Caki2 (cell line): ENCODE data around the gene SF3A1. TPM values are rescaled to one million over a fixed set of nuclear protein-coding genes. Genes with fewer than 3 reads are reported as not detected.
"Not testable (repeated sequence)": the region's sequence is repeated elsewhere in the genome, so short reads cannot be mapped to it uniquely, and the experiment has no call there.

ENCODE experiments used
- DNase-seq: peaks from one replicate; pipeline ENCODE4 v3.0.0-alpha.2; 2015; ENCODE audit warnings: low read depth
- in situ Hi-C: cut with HindIII; loops from 2 replicates; pipeline ENCODE4 v1.10.0; 2016; ENCODE audit warnings: low sequenced_read_pairs, low pct_unique_long_range_greater_than_20kb, mixed read lengths
- total RNA-seq: library from RNA; depleted of rRNA; stranded (reverse); fragments of >200 nt; shearing (Covaris generic); gene quantifications from 2 replicates; pipeline ENCODE4 v1.2.3, GENCODE V29; 2014; ENCODE audit warnings: low replicate concordance; rRNA removed

Gene SF3A1
- total RNA-seq: 12.7 and 15.5 TPM in 2 replicates

- DNase-seq: peak; percentile 93
- in situ Hi-C loops: no loop called here
Measured at GRCh38 chr22:30356449-30357235, at the start of gene SF3A1, which contains the start of gene CCDC157. SF3A1 (minus strand) TSS chr22:30356894; CDS start chr22:30356792, 102 bp downstream. CCDC157 (plus strand) TSS chr22:30357007; CDS start chr22:30366001, 8,994 bp downstream.

- in situ Hi-C loops: no loop called here
- DNase-seq: no peak
Measured at GRCh38 chr22:30406400-30406799, 49.7 kb upstream of the SF3A1 start.

- in situ Hi-C loops: no loop called here
- no peak for DNase-seq
Measured at GRCh38 chr22:30405731-30406130, 49.0 kb upstream of the SF3A1 start.

GRCh38 chr22:30404307-30404706 is 47.6 kb upstream of the SF3A1 start:
- DNase-seq: no peak

GRCh38 chr22:30402766-30403104 is 46.0 kb upstream of the SF3A1 start:
- in situ Hi-C loops, DNase-seq: not testable (repeated sequence)

More at GRCh38 chr22:30404307-30404706, 47.6 kb upstream of the SF3A1 start:
- in situ Hi-C loops: no loop called here

- no peak for DNase-seq
- in situ Hi-C loops: no loop called here
Measured at GRCh38 chr22:30402028-30402765, 45.5 kb upstream of the SF3A1 start.

GRCh38 chr22:30401024-30401423 is 44.3 kb upstream of the SF3A1 start:
- in situ Hi-C loops, DNase-seq: not testable (repeated sequence)

GRCh38 chr22:30400159-30400558 is 43.5 kb upstream of the SF3A1 start:
- no peak for DNase-seq
- in situ Hi-C loops: no loop called here

GRCh38 chr22:30399718-30400117 is 43.0 kb upstream of the SF3A1 start:
- in situ Hi-C loops: no loop called here
- no peak for DNase-seq

GRCh38 chr22:30398685-30399680 is 42.3 kb upstream of the SF3A1 start:
- in situ Hi-C loops: no loop called here
- DNase-seq: no peak

- no peak for DNase-seq
- in situ Hi-C loops: no loop called here
Measured at GRCh38 chr22:30397656-30398635, 41.3 kb upstream of the SF3A1 start.

GRCh38 chr22:30396871-30397655 is 40.4 kb upstream of the SF3A1 start, which contains the start of gene SEC14L2:
SEC14L2 (plus strand) TSS chr22:30397018; CDS start chr22:30397117, 99 bp downstream.
- peak; percentile 62 for DNase-seq

GRCh38 chr22:30393885-30394284 is 37.2 kb upstream of the SF3A1 start:
- no peak for DNase-seq
- in situ Hi-C loops: no loop called here

More at GRCh38 chr22:30396871-30397655, 40.4 kb upstream of the SF3A1 start, which contains the start of gene SEC14L2:
- in situ Hi-C loops: no loop called here

- DNase-seq: no peak
- in situ Hi-C loops: no loop called here
Measured at GRCh38 chr22:30393322-30393680, 36.6 kb upstream of the SF3A1 start.

- DNase-seq: peak; percentile 28
- in situ Hi-C loops: no loop called here
Measured at GRCh38 chr22:30392661-30393321, 36.1 kb upstream of the SF3A1 start.
